Liver (tissue), 3 donors: ENCODE data around the gene ROBO4.

Experiments used
- EGR1 ChIP-seq, 2 donors: IDR thresholded peaks; 2 replicates each; pipeline ENCODE4 v1.6.1; 2016 to 2018; ENCODE audit warnings: antibody characterized with exemption in 2 of 2, low read depth in 2 of 2
- FOXA1 ChIP-seq: IDR thresholded peaks from 2 replicates; pipeline ENCODE4 v1.6.1; 2016; ENCODE audit warnings: antibody characterized with exemption
- GABPA ChIP-seq, 2 donors: IDR thresholded peaks in 1 of 2; conservative IDR thresholded peaks in 1 of 2; 2 replicates each; pipeline ENCODE4 v1.6.1; 2016; ENCODE audit warnings: antibody characterized with exemption in 2 of 2, mild to moderate bottlenecking in 1 of 2, moderate library complexity in 1 of 2
- JUND ChIP-seq, 2 donors: IDR thresholded peaks; 2 replicates each; pipeline ENCODE4 v1.6.1; 2016; ENCODE audit warnings: antibody characterized with exemption in 2 of 2
- NR2F2 ChIP-seq: IDR thresholded peaks from 2 replicates; pipeline ENCODE4 v1.6.1; 2016; ENCODE audit warnings: antibody characterized with exemption
- RAD21 ChIP-seq, 2 donors: IDR thresholded peaks; 2 replicates each; pipeline ENCODE4 v1.6.1; 2016; ENCODE audit warnings: antibody characterized with exemption in 2 of 2, mild to moderate bottlenecking in 2 of 2
- REST ChIP-seq: IDR thresholded peaks from 2 replicates; pipeline ENCODE4 v1.6.1; 2016; ENCODE audit warnings: antibody characterized with exemption, mild to moderate bottlenecking
- RXRA ChIP-seq, 2 donors: IDR thresholded peaks; 2 replicates each; pipeline ENCODE4 v1.6.1; 2017 to 2018; ENCODE audit warnings: antibody characterized with exemption in 2 of 2, mild to moderate bottlenecking in 1 of 2
- TAF1 ChIP-seq: conservative IDR thresholded peaks from 2 replicates; pipeline ENCODE4 v1.6.1; 2016; ENCODE audit warnings: antibody characterized with exemption, mild to moderate bottlenecking
- TF ChIP-seq, protein P1 (sequence below): fragments of 150-350 bp; IDR thresholded peaks from 2 replicates; pipeline ENCODE4 v1.5.1; 2017; ENCODE audit warnings: improper control_type of control experiment, low read depth, low read length; ENCODE audit not compliant: missing input control
- TF ChIP-seq, protein P2 (sequence below): IDR thresholded peaks from 2 replicates; pipeline ENCODE4 v1.6.1; 2016; ENCODE audit warnings: antibody characterized with exemption
- TF ChIP-seq, protein P3 (sequence below): IDR thresholded peaks from 2 replicates; pipeline ENCODE4 v1.6.1; 2016; ENCODE audit warnings: antibody characterized with exemption
- donor health status: healthy.
- donor health status: healthy.

DNA sequence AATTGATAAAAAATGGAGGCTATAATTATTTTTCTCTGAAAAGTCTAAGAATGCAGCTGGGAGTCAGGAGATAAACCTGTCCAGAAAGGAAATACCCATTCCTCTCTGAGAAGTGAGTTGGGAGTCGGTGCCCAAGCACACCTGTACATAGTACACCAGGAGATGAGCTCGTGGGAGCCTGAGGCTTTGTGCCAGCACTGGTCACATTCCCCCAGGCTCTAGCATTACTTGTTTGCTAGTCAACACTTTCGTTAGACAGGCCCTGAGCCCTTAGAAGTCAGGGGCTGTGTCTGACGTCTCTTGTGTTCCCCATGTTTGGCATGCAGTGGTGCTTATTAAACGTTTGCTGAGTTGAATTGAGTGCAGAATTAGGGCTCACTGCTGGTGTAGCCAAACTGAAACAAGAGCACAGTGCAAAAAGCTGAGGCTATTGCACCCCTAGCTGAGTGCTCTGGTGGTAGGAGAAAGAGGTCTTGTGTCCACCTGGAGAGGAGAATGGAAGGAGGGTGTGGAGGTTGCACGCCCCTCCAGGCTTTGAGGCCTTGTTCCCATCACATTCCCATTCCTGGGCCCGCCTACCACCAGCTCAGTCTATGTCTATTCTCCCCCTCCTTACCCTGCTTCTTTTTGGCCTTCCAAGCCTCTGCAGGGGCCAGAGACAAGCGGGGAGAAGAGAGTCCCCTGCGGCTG lies 6.8 kb downstream of the ROBO4 start:
- no peak for TF ChIP-seq NR2F2
- TF ChIP-seq, protein P1, sequence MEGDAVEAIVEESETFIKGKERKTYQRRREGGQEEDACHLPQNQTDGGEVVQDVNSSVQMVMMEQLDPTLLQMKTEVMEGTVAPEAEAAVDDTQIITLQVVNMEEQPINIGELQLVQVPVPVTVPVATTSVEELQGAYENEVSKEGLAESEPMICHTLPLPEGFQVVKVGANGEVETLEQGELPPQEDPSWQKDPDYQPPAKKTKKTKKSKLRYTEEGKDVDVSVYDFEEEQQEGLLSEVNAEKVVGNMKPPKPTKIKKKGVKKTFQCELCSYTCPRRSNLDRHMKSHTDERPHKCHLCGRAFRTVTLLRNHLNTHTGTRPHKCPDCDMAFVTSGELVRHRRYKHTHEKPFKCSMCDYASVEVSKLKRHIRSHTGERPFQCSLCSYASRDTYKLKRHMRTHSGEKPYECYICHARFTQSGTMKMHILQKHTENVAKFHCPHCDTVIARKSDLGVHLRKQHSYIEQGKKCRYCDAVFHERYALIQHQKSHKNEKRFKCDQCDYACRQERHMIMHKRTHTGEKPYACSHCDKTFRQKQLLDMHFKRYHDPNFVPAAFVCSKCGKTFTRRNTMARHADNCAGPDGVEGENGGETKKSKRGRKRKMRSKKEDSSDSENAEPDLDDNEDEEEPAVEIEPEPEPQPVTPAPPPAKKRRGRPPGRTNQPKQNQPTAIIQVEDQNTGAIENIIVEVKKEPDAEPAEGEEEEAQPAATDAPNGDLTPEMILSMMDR, result no peak
- TF ChIP-seq JUND (IDR thresholded peaks at IDR 0.05), result no peak
- TF ChIP-seq, protein P2, sequence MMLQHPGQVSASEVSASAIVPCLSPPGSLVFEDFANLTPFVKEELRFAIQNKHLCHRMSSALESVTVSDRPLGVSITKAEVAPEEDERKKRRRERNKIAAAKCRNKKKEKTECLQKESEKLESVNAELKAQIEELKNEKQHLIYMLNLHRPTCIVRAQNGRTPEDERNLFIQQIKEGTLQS, result no peak
- no peak for TF ChIP-seq GABPA (IDR thresholded peaks at IDR 0.05 in 1 of 2, conservative IDR thresholded peaks at IDR 0.05 in 1 of 2)
- TF ChIP-seq RAD21 (IDR thresholded peaks at IDR 0.05), result no peak
- TF ChIP-seq FOXA1, result no peak
- TF ChIP-seq EGR1 (IDR thresholded peaks at IDR 0.05; ENCODE audit: low read depth in 2 of 2), result no peak
- TF ChIP-seq REST, result no peak
- TF ChIP-seq TAF1, result no peak
- no peak for TF ChIP-seq RXRA (IDR thresholded peaks at IDR 0.05)
- TF ChIP-seq, protein P3, sequence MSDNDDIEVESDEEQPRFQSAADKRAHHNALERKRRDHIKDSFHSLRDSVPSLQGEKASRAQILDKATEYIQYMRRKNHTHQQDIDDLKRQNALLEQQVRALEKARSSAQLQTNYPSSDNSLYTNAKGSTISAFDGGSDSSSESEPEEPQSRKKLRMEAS, result no peak
